Gastrocnemius medialis (tissue), 4 donors: Measurements from ENCODE around the gene CDHR3.

Source experiments
- CTCF ChIP-seq, 5 experiments: fragments of 450-650 bp in 3 of 5; fragments of 200-600 bp in 2 of 5; sonication (generic) in 2 of 5; IDR thresholded peaks in 4 of 5; conservative IDR thresholded peaks in 1 of 5; 1 replicate in 4 of 5; 2 replicates in 1 of 5; pipeline ENCODE4 v1.5.1; 2016 to 2019; ENCODE audit warnings: antibody characterized with exemption in 5 of 5, mild to moderate bottlenecking in 3 of 5, moderate library complexity in 3 of 5
- POLR2A ChIP-seq, 2 donors: fragments of 450-650 bp; IDR thresholded peaks; one replicate each; pipeline ENCODE4 v1.6.1; 2017; ENCODE audit warnings: antibody characterized with exemption in 2 of 2, mild to moderate bottlenecking in 2 of 2, moderate library complexity in 2 of 2

GRCh38 chr7:106062521-106062931 lies 99.5 kb downstream of the CDHR3 start:
- TF ChIP-seq POLR2A (IDR thresholded peaks at IDR 0.05), result no peak
- TF ChIP-seq CTCF (IDR thresholded peaks at IDR 0.05 in 4 of 5, conservative IDR thresholded peaks at IDR 0.05 in 1 of 5), result no peak
